ENCODE results near the gene BSCL2.

- TF ChIP-seq CTCF (conservative IDR thresholded peaks at IDR 0.05 in 1 of 2, IDR thresholded peaks at IDR 0.05 in 1 of 2; ENCODE audit: low read depth in 1 of 2, low read length in 2 of 2) (no peak), EZH2 (IDR thresholded peaks at IDR 0.05; ENCODE audit: low read length, missing control alignments) (no peak)
Observed at GRCh38 chr11:62709247-62710000, 2.2 kb upstream of the BSCL2 start.
